IPS DF 4.7 (cell line): ENCODE measurements around the gene MYRFL.
"Not testable (repeated sequence)": the region's sequence is repeated elsewhere in the genome, so short reads cannot be mapped to it uniquely, and the experiment has no call there.

ENCODE experiments used
- DNase-seq: peaks from one replicate; pipeline ENCODE4 v3.0.0-alpha.2; 2013; ENCODE audit warnings: low spot score; ENCODE audit errors: extremely low read depth

The MYRFL gene

GRCh38 chr12:69824966-69825560, at the start of gene MYRFL:
Gene MYRFL, plus strand, starts transcription at chr12:69825227. Its CDS starts 291 bp downstream, at chr12:69825518.
- DNase-seq, result no peak

GRCh38 chr12:69779928-69780327, 45.1 kb upstream of the MYRFL start:
- peak; percentile 66 for DNase-seq

- DNase-seq, result no peak
Observed at GRCh38 chr12:69783365-69783764, 41.7 kb upstream of the MYRFL start.

GRCh38 chr12:69789351-69789750, 35.7 kb upstream of the MYRFL start:
- DNase-seq, result no peak

GRCh38 chr12:69792533-69792932, 32.5 kb upstream of the MYRFL start:
- no peak for DNase-seq

GRCh38 chr12:69807101-69807897, 17.7 kb upstream of the MYRFL start:
- not testable (repeated sequence) for DNase-seq

- no peak for DNase-seq
Observed at GRCh38 chr12:69810870-69811498, 14.0 kb upstream of the MYRFL start.

- no peak for DNase-seq
Observed at GRCh38 chr12:69816082-69816481, 8.9 kb upstream of the MYRFL start.

- no peak for DNase-seq
Observed at GRCh38 chr12:69821032-69821455, 4.0 kb upstream of the MYRFL start.

GRCh38 chr12:69821456-69822159, 3.4 kb upstream of the MYRFL start:
- DNase-seq, result no peak

GRCh38 chr12:69822201-69822860, 2.7 kb upstream of the MYRFL start:
- no peak for DNase-seq

GRCh38 chr12:69824028-69824427, 999 bp upstream of the MYRFL start:
- no peak for DNase-seq

GRCh38 chr12:69828897-69829296, 3.9 kb downstream of the MYRFL start:
- DNase-seq, result no peak

GRCh38 chr12:69833696-69834095, 8.7 kb downstream of the MYRFL start:
- no peak for DNase-seq

- DNase-seq, result no peak
Observed at GRCh38 chr12:69834147-69834546, 9.1 kb downstream of the MYRFL start.

GRCh38 chr12:69834576-69834975, 9.5 kb downstream of the MYRFL start:
- no peak for DNase-seq

GRCh38 chr12:69835081-69835480, 10.1 kb downstream of the MYRFL start:
- no peak for DNase-seq

GRCh38 chr12:69836015-69836414, 11.0 kb downstream of the MYRFL start:
- no peak for DNase-seq

- no peak for DNase-seq
Observed at GRCh38 chr12:69837191-69837590, 12.2 kb downstream of the MYRFL start.

- no peak for DNase-seq
Observed at GRCh38 chr12:69837657-69838415, 12.8 kb downstream of the MYRFL start.

GRCh38 chr12:69840727-69841126, 15.7 kb downstream of the MYRFL start:
- DNase-seq, result no peak
